Fibroblast of mammary gland (primary cell): ENCODE results near the gene EPHA3.

Experiments
- DNase-seq: peaks from one replicate; pipeline ENCODE4 v3.0.0-alpha.2; 2010; ENCODE audit warnings: low read depth
- H3K4me3 ChIP-seq: 2 replicates; pipeline ENCODE4 v1.5.1; 2011; ENCODE audit warnings: low read depth, mild to moderate bottlenecking, low read length, moderate library complexity; ENCODE audit not compliant: control insufficient read depth
- TF ChIP-seq, protein P1 (sequence below): conservative IDR thresholded peaks from 2 replicates; pipeline ENCODE4 v1.5.1; 2011; ENCODE audit warnings: low read depth, low read length, inconsistent platforms; ENCODE audit not compliant: control insufficient read depth, insufficient read depth

Gene EPHA3

DNA sequence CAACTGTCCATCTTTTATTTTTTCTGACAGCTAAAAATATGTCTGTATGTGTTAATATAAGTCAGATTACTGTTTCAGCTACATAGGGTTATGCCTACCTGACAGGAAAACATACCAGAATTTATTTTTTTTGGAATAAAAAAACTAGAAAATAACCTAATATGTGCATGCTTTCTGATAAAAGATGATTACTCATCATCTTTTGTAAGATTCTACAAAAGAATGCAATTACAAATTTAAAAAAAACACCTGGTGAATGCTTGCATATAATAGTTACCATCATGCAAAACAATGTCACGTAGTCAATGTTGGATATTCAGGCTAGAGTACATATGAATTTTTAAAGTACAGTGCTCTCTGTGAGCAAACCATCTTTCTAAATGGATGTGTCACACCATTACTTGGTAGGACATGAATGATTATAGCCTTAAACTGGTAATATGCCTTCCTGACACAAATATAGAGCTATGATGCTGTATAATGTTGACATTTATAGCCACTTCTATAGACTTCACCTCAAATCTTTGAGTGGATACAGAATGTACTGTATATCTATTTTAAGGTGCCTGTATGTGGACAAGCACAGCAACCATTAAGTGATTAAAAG, 180.6 kb downstream of the EPHA3 start:
- no peak for DNase-seq
- H3K4me3 ChIP-seq: no peak overlapping the region
- TF ChIP-seq, protein P1, sequence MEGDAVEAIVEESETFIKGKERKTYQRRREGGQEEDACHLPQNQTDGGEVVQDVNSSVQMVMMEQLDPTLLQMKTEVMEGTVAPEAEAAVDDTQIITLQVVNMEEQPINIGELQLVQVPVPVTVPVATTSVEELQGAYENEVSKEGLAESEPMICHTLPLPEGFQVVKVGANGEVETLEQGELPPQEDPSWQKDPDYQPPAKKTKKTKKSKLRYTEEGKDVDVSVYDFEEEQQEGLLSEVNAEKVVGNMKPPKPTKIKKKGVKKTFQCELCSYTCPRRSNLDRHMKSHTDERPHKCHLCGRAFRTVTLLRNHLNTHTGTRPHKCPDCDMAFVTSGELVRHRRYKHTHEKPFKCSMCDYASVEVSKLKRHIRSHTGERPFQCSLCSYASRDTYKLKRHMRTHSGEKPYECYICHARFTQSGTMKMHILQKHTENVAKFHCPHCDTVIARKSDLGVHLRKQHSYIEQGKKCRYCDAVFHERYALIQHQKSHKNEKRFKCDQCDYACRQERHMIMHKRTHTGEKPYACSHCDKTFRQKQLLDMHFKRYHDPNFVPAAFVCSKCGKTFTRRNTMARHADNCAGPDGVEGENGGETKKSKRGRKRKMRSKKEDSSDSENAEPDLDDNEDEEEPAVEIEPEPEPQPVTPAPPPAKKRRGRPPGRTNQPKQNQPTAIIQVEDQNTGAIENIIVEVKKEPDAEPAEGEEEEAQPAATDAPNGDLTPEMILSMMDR: no peak

DNA sequence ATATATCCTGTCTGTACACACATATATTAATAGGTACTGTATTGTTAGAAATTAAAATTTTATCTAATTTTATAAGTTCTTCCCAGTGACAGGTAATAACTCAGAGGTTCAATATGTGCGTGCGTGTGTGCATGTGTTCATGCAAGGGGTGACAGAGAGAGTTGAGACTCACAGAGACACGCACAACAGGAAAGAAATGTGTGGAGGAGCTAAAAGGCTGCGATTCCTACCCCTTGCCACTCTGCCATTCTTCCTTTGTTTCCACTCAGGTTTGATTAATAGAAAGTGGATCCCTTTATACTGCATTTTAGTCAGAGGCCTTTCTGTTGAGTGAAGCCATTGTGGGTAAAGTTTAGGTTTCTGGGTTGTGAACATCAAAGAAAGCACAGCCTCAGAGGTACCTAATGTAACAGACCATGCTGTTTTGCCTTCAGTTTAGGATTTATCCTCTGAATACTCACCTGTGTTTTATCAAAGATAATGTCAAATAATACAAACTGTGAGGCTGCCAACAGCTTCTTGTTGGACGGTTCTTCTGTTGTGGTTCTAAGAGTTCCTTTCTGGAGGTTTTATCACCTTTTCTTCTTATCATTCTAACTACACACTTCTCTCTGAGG, 182.3 kb downstream of the EPHA3 start:
- no peak overlapping the region for H3K4me3 ChIP-seq
- TF ChIP-seq, protein P1: no peak
- DNase-seq: no peak

DNA sequence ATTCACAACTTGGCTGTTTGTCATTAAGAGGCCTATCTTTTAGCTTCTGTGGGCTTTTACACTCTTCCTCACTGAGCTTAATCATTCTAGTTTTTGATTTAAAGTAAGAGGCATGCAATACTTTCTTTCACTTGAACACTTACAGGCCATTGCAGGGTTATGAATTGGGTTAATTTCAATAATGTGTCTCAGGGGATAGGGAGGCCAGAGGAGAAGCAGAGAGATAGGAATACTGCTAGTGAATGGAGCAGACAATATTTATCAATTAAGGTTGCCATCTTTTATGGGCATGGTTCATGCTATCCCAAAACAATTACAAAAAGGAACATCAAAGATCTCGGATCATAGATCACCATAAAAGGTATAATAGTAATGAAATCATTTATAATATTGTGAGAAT, 189.8 kb downstream of the EPHA3 start:
- TF ChIP-seq, protein P1: no peak
- H3K4me3 ChIP-seq: no peak overlapping the region
- DNase-seq: no peak

DNA sequence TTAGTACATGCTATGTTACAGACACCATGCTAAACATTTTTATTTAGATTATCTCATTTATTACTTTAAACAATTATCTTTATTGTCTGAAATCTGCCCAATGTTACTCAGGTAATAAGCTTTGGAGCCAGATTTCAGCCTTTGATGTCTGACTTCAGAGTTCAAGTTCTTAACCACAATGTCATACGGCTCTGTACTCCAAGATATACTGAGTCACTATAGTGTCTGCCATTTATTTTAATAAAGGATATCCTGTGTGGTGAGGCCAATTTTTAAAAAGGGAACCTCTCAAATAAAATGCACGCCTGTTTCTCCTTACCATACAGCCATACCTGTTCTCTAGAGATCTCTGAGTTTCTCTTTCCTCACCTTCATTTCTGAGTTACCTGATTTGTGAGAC, 193.1 kb downstream of the EPHA3 start:
- no peak overlapping the region for H3K4me3 ChIP-seq
- DNase-seq: peak; percentile 15
- TF ChIP-seq, protein P1: no peak

DNA sequence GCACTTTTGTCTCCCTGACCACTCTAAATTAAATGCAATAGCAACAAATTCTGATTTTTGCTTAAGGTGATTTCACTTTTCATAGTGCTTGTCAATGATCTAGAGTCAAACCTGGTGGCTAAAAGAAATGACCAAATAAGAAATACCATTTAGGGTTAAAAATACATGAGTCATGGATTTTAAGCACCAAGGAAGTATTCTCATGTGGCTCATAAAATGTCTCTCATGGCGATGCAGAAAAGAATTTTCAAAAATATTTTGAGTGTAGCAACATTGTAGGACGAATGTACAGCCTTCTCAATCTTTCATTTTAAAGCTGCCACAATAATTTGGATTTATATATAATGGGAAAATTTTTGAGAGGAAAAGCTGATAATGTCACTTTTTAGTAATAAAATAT, 193.6 kb downstream of the EPHA3 start:
- H3K4me3 ChIP-seq: no peak overlapping the region
- TF ChIP-seq, protein P1: no peak
- DNase-seq: peak; percentile 8

DNA sequence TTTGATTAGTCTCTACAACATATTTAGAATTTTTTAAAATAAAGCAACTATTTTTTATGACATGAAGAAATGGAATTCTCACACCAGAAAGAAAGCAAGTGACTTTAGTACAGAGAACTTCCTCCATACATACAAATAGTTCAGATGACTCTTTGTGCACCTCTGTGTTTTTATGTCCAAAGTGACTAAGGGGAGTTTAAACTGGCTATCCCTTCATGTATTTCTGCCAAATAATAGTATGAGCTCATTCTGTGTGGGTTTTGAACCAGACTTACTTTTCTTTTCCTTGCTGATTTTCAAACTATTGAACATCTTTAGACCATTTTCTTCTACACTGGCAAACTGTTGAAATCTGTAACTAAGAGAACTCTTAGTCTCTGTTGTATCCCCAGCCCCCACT, 196.3 kb downstream of the EPHA3 start:
- DNase-seq: peak; percentile 46
- TF ChIP-seq, protein P1: no peak

DNA sequence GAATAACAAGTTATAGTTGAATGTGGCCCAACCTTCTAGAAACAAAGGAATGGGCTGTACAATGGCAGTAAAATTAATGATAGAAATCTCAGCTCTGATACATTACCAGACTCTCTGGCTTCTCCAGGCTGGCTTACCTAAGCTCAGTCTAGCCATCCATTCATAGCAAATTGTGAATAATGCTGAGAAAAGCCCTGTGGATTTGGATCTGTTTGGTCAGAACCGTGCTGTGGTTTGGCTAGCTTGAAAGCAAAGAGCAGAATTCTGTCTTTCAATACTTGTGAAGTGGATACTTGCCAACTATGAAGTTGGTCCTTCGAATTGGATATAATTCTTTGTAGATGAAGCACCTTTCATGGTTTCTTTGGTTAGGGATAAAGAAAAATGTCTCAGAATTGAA, 199.1 kb downstream of the EPHA3 start:
- no peak for DNase-seq
- TF ChIP-seq, protein P1: no peak
- no peak overlapping the region for H3K4me3 ChIP-seq

More for the DNA sequence above, 196.3 kb downstream of the EPHA3 start:
- H3K4me3 ChIP-seq: no peak overlapping the region
